HEK293 (cell line): ENCODE measurements around the gene ADAMTS14.

ENCODE experiments used
- CTCF ChIA-PET: fragments of 350-600 bp; formaldehyde crosslinking; extraction: SDS; loops from one replicate; lab custom pipeline; 2021; ENCODE audit warnings: antibody characterized with exemption; lab: Yijun Ruan, JAX
- POLR2A ChIA-PET: fragments of 300-600 bp; formaldehyde crosslinking; extraction: SDS; loops from one replicate; lab custom pipeline; 2020; ENCODE audit warnings: antibody characterized with exemption, inconsistent platforms; lab: Yijun Ruan, JAX
- H3K27ac ChIP-seq: fragments of 200-500 bp; sonication (Bioruptor generic); 2 replicates; pipeline ENCODE4 v1.5.1; 2014; ENCODE audit warnings: low read depth, low read length, control low read depth, inconsistent platforms; ENCODE audit errors: extremely low read depth
- H3K36me3 ChIP-seq, 2 experiments: fragments of 200-500 bp in 1 of 2; sonication (Bioruptor generic) in 1 of 2; 1 replicate in 1 of 2; 2 replicates in 1 of 2; pipeline ENCODE4 v1.5.1; 2014 to 2017; ENCODE audit warnings: inconsistent platforms in 2 of 2, low read length in 2 of 2; ENCODE audit not compliant: control insufficient read depth in 2 of 2, insufficient read depth in 1 of 2
- H3K4me1 ChIP-seq: fragments of 200-500 bp; sonication (Bioruptor generic); 2 replicates; pipeline ENCODE4 v1.5.1; 2014; ENCODE audit warnings: mild to moderate bottlenecking, low read length, inconsistent platforms; ENCODE audit not compliant: control insufficient read depth, insufficient read depth
- H3K4me3 ChIP-seq: 2 replicates; pipeline ENCODE4 v1.5.1; 2011; ENCODE audit warnings: low read depth, mild to moderate bottlenecking, control low read depth, low read length, moderate library complexity
- H3K9me3 ChIP-seq: fragments of 200-500 bp; sonication (Bioruptor generic); 2 replicates; pipeline ENCODE4 v1.5.1; 2014; ENCODE audit warnings: low read depth, low read length, inconsistent platforms; ENCODE audit not compliant: control insufficient read depth, insufficient read depth
- KLF1 ChIP-seq: fragments of 450-650 bp; formaldehyde crosslinking; IDR thresholded peaks from 2 replicates; pipeline ENCODE4 v1.5.1; 2016; ENCODE audit warnings: missing biosample characterization, missing genetic modification characterization
- MYNN ChIP-seq: fragments of 450-650 bp; formaldehyde crosslinking; IDR thresholded peaks from 2 replicates; pipeline ENCODE4 v1.5.1; 2016; ENCODE audit warnings: missing biosample characterization, missing genetic modification characterization, borderline replicate concordance
- RBAK ChIP-seq: fragments of 450-650 bp; formaldehyde crosslinking; IDR thresholded peaks from 2 replicates; pipeline ENCODE4 v1.5.1; 2016; ENCODE audit warnings: missing biosample characterization, missing genetic modification characterization
- TCF7L2 ChIP-seq: IDR thresholded peaks from 2 replicates; pipeline ENCODE4 v1.6.1; 2011; ENCODE audit warnings: low read depth, mild to moderate bottlenecking, inconsistent platforms, low read length, moderate library complexity, borderline replicate concordance
- ZBTB21 ChIP-seq: fragments of 450-650 bp; formaldehyde crosslinking; IDR thresholded peaks from 2 replicates; pipeline ENCODE4 v1.5.1; 2017; ENCODE audit warnings: missing biosample characterization, missing genetic modification characterization
- ZNF157 ChIP-seq: fragments of 450-650 bp; formaldehyde crosslinking; IDR thresholded peaks from 2 replicates; pipeline ENCODE4 v1.5.1; 2016; ENCODE audit warnings: missing biosample characterization, missing genetic modification characterization
- ZNF221 ChIP-seq: fragments of 450-650 bp; formaldehyde crosslinking; IDR thresholded peaks from 2 replicates; pipeline ENCODE4 v1.5.1; 2017; ENCODE audit warnings: missing biosample characterization, missing genetic modification characterization, borderline replicate concordance
- ZNF23 ChIP-seq: fragments of 450-650 bp; formaldehyde crosslinking; IDR thresholded peaks from 2 replicates; pipeline ENCODE4 v1.5.1; 2016; ENCODE audit warnings: missing biosample characterization, missing genetic modification characterization, borderline replicate concordance
- ZNF248 ChIP-seq: fragments of 450-650 bp; formaldehyde crosslinking; IDR thresholded peaks from 2 replicates; pipeline ENCODE4 v1.5.1; 2017; ENCODE audit warnings: missing biosample characterization, missing genetic modification characterization
- ZNF26 ChIP-seq: fragments of 450-650 bp; formaldehyde crosslinking; IDR thresholded peaks from 2 replicates; pipeline ENCODE4 v1.5.1; 2016; ENCODE audit warnings: missing biosample characterization, missing genetic modification characterization
- ZNF354C ChIP-seq: fragments of 450-650 bp; formaldehyde crosslinking; IDR thresholded peaks from 2 replicates; pipeline ENCODE4 v1.5.1; 2016; ENCODE audit warnings: missing biosample characterization, missing genetic modification characterization, low read depth, borderline replicate concordance
- ZNF530 ChIP-seq: fragments of 450-650 bp; formaldehyde crosslinking; IDR thresholded peaks from 2 replicates; pipeline ENCODE4 v1.5.1; 2016; ENCODE audit warnings: low read depth, missing biosample characterization, missing genetic modification characterization
- ZNF558 ChIP-seq: fragments of 450-650 bp; formaldehyde crosslinking; IDR thresholded peaks from 2 replicates; pipeline ENCODE4 v1.5.1; 2016; ENCODE audit warnings: missing biosample characterization, missing genetic modification characterization
- ZNF768 ChIP-seq: fragments of 450-650 bp; formaldehyde crosslinking; IDR thresholded peaks from 2 replicates; pipeline ENCODE4 v1.5.1; 2018; ENCODE audit warnings: missing biosample characterization, mild to moderate bottlenecking, missing genetic modification characterization
- ZNF791 ChIP-seq: fragments of 450-650 bp; formaldehyde crosslinking; IDR thresholded peaks from 2 replicates; pipeline ENCODE4 v1.5.1; 2016; ENCODE audit warnings: missing biosample characterization, missing genetic modification characterization
- ZNF830 ChIP-seq: fragments of 450-650 bp; IDR thresholded peaks from 2 replicates; pipeline ENCODE4 v1.5.0; 2018; ENCODE audit warnings: missing biosample characterization, missing genetic modification characterization, low read depth, mild to moderate bottlenecking, moderate library complexity

The ADAMTS14 gene

GRCh38 chr10:70810967-70811366, 138.7 kb downstream of the ADAMTS14 start (continued):
- no peak for TF ChIP-seq ZNF26 (tag by site-specific recombination)
- no peak for TF ChIP-seq ZBTB21 (tag by site-specific recombination)
- no peak for TF ChIP-seq MYNN (tag by site-specific recombination)
- TF ChIP-seq ZNF768 (tag by site-specific recombination) = no peak

GRCh38 chr10:70811881-70812280, 139.6 kb downstream of the ADAMTS14 start:
- H3K4me1 ChIP-seq = no peaks in the 10 kb centered on the region
- no peak overlapping the region for H3K4me3 ChIP-seq
- ChIA-PET CTCF (no interaction called here), POLR2A (no interaction called here)
- no peak overlapping the region for H3K27ac ChIP-seq
- peaks cover 0 to under 1% of the 10 kb centered on the region in 2 experiments; a peak in 1 of 3 replicates for H3K36me3 ChIP-seq
- no peak for TF ChIP-seq ZNF23 (tag by site-specific recombination)
- no peak for TF ChIP-seq ZNF354C (tag by site-specific recombination)
- no peak for TF ChIP-seq KLF1 (tag by site-specific recombination)
- TF ChIP-seq ZNF157 (tag by site-specific recombination) = no peak
- no peak for TF ChIP-seq ZNF530 (tag by site-specific recombination)
- no peak for TF ChIP-seq ZNF830 (tag by site-specific recombination)
- no peak for TF ChIP-seq TCF7L2
- TF ChIP-seq RBAK (tag by site-specific recombination) = no peak
- TF ChIP-seq ZNF221 (tag by site-specific recombination) = no peak
- no peak for TF ChIP-seq ZNF558 (tag by site-specific recombination)
- no peak for TF ChIP-seq ZNF791 (tag by site-specific recombination)
- no peak for TF ChIP-seq ZNF248 (tag by site-specific recombination)
- H3K9me3 ChIP-seq = no peaks in the 10 kb centered on the region
